LNCAP (cell line): ENCODE measurements around the gene SPP2.

Source experiments
- TF ChIP-seq, protein P1 (sequence below): fragments of 450-650 bp; IDR thresholded peaks from 2 replicates; pipeline ENCODE4 v1.5.1; 2017; ENCODE audit warnings: mild to moderate bottlenecking

SPP2 gene

DNA sequence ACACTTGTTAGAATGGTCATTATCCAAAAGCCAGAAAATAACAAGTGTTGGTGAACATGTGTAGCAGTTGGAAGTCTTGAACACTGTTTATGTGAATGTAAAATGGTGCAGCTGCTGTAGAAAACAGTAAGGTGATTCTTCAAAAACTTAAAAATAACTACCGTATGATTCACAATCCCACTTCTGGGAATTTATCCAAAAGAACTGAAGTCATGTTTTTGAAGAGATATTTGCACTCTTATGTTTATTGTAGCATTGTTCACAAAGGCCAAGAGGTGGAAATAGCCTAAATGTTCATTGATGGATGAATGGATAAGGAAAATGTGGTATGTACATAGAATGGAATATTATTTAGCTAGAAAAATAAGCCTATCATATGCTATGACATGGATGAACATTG, 6.3 kb upstream of the SPP2 start:
- TF ChIP-seq, protein P1, sequence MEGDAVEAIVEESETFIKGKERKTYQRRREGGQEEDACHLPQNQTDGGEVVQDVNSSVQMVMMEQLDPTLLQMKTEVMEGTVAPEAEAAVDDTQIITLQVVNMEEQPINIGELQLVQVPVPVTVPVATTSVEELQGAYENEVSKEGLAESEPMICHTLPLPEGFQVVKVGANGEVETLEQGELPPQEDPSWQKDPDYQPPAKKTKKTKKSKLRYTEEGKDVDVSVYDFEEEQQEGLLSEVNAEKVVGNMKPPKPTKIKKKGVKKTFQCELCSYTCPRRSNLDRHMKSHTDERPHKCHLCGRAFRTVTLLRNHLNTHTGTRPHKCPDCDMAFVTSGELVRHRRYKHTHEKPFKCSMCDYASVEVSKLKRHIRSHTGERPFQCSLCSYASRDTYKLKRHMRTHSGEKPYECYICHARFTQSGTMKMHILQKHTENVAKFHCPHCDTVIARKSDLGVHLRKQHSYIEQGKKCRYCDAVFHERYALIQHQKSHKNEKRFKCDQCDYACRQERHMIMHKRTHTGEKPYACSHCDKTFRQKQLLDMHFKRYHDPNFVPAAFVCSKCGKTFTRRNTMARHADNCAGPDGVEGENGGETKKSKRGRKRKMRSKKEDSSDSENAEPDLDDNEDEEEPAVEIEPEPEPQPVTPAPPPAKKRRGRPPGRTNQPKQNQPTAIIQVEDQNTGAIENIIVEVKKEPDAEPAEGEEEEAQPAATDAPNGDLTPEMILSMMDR: no peak

- TF ChIP-seq, protein P1: no peak
Measured at GRCh38 chr2:234046521-234046920, 4.0 kb upstream of the SPP2 start.

GRCh38 chr2:234047361-234047760, 3.1 kb upstream of the SPP2 start:
- TF ChIP-seq, protein P1: no peak

DNA sequence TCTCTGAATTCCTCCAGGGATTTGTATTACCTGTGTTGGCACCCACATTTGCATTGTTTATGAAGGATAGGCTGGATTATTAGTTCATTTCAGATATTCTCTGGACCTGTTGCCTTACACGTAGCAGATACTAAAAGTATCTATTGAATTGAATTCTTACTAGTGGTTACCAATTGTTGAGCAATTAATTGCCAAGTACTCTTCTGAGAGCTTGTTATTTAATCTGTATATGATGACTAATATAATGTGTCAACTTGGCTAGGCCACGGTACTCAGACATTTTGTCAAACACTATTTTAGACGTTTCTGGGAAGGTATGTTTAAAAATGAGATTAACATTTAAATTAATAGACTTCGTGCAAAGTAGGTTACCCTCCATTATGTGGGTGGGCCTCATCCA, 2.5 kb upstream of the SPP2 start:
- TF ChIP-seq, protein P1: no peak

GRCh38 chr2:234051374-234052070, 1.0 kb downstream of the SPP2 start:
- TF ChIP-seq, protein P1: no peak

- TF ChIP-seq, protein P1: no peak
Measured at GRCh38 chr2:234058881-234059280, 8.4 kb downstream of the SPP2 start.

DNA sequence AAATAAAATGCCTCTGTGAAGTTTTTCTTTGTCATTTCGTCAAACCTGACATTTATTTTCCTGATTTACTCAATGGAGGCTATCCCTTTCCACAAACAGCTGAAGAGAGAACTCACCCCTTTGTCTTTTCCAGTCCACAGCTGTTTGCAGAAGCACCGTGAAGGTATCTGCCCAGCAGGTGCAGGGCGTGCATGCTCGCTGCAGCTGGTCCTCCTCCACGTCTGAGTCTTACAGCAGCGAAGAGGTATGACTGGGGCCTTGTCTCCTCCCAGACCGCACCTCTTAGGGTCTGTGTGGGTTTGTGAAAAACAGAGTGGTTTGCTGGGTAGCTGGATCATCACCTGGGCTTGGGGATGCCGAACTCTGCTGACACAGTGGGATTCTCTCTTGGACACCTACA, 9.7 kb downstream of the SPP2 start:
- TF ChIP-seq, protein P1: no peak
